Stimulated activated CD8-positive, alpha-beta memory T cell treated with anti-CD3 and anti-CD28 coated beads, Interleukin-7, amount 100 ng/mL, for 4 hours (primary cell): ENCODE data around the gene FGF19.

Experiments
- DNase-seq, 2 donors: peaks; one replicate each; pipeline ENCODE4 v3.0.0-alpha.2; 2020; ENCODE audit warnings: low read depth in 2 of 2

Gene FGF19

DNA sequence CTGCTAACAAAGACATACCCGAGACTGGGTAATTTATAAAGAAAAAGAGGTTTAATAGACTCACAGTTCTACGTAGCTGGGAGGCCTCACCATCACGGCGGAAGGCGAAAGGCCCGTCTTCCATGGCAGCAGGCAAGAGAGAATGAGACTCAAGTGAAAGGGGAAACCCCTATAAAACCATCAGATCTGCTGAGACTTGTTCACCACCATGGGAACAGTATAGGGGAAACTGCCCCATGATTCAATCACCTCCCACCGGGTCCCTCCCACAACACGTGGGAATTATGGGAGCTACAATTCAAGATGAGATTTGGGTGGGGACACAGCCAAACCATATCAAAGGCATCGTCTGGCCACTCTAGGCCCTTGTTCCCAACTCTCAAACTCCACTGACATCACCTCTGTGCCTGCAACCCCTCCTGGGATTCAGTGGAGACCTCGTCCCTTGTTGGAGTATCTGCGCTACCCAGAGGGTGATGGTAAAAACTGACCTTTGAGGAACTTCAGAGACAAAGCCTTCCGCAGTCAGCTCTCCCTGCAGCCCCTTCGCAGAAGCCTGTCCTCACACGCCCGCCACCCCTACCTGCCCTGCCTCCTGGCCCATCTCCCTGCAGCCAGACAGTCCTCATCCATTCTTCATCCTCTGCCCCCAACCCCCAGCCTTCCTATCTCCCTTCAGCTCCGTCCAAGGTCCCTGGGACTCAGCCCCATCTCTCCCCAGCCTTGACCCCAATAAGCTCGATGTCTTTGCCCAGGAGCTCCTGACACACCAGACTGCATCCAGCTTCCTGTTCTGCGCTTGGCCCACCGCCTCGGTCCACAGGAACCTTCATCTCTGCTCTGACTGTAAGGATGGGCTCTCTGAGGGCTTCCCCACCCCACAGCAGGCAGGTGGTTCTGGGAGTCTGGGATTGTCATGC lies 47.0 kb downstream of the FGF19 start:
- DNase-seq, result no peak

DNA sequence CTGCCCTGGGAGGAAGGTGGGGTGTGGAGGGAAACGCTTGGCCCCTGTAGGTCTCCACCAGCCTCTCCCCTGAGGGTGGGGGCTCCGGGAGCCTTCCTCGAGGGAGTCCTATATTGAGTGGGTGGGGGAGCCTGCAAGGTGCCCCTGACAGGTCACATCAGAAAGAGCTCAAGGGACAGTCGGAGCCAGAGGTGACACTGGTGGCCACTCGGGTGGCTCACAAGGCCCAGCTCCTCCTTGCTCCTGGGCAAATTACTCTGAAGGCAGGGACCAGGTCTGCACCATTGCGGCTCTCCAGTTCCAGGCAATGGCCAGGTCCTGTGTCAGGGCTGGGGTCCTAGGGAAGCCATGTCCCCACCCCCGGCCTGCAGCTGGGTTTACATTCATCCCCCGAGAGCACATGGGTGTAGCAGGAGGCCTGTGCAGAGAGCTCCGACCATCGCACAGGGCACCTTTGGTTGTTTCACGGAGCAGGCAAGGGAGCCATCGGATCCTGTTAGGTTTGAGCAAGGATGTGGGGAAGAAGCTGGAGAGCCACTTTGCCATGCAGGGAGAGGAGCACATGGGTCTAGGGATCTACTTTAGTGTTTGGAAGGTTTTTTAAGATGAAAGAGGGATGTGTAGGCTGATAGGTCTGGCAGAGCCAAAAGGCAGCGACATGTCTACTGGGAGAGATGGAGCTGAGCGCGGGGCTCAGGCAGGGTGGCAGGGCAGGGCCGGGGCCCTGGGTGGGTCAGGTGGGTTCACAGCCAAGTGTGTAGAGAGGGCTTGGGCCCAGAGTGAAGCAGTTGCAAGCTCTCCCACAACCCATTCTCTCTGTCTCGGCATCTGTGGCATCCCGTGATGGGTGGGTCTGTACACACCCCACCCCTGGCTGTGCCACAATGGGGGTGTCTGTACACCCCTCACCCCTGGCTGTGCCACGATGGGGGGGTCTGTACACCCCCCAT lies 48.1 kb downstream of the FGF19 start:
- no peak for DNase-seq

DNA sequence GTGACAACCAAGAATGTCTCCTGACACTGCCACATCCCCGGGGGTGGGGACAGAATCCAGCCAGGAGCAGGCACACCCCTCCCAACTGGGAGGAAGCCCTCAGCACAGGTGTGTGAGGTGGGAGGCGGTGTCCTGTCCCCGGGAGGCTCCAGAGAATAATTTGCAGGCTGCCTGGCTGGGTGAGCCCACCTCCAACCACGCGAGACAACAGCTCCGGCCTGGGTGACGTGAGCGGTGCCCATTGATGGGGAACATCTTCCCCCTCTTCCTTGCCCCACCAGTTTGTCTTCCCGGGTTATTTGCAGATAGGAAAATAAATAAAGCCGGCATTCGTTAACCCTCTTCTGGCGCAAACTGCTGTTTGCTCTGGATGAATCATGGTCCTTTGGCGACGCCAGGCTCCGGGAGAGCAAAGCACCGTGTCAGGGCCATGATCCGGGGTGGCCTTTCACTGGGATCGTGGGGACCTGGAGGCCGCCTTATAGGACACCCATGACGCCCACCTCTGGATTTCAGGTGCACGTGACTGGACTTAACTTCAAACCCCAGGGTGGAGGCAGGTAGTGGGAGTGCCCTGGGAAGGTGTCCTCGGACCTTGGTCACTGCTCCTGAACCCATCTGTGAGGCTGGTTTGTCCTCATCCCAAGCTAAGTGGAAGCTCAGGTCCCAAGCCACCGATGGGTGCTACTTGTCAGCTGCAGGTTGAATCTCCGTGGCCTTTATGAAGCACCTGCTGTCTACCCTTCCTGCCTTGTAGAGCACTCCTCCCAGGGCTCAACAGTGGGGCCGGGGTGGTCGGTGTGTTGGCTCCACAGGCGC lies 49.0 kb downstream of the FGF19 start:
- no peak for DNase-seq

DNA sequence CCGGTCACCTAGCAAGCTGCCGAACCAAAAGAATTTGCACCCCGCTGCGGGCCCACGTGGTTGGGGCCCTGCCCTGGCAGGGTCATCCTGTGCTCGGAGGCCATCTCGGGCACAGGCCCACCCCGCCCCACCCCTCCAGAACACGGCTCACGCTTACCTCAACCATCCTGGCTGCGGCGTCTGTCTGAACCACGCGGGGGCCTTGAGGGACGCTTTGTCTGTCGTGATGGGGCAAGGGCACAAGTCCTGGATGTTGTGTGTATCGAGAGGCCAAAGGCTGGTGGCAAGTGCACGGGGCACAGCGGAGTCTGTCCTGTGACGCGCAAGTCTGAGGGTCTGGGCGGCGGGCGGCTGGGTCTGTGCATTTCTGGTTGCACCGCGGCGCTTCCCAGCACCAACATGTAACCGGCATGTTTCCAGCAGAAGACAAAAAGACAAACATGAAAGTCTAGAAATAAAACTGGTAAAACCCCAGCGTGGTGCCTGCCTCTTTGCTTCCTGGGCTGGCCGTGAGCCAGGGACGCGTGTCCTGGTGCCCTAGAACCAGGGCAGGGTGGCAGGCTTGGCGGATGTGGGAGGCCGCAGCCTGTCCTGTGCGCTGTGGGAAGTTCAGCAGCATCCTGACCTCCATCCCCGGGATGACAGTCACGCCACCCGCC lies 49.7 kb downstream of the FGF19 start:
- DNase-seq, result no peak

DNA sequence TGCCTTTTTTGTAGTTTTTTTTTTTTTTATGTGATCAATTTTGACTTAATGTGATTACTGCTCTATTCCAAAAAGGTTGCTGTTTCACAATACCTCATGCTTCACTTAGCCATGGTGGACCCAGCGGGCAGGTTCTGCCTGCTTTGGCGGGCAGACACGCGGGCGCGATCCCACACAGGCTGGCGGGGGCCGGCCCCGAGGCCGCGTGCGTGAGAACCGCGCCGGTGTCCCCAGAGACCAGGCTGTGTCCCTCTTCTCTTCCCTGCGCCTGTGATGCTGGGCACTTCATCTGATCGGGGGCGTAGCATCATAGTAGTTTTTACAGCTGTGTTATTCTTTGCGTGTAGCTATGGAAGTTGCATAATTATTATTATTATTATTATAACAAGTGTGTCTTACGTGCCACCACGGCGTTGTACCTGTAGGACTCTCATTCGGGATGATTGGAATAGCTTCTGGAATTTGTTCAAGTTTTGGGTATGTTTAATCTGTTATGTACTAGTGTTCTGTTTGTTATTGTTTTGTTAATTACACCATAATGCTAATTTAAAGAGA lies 50.3 kb downstream of the FGF19 start:
- DNase-seq, result no peak

DNA sequence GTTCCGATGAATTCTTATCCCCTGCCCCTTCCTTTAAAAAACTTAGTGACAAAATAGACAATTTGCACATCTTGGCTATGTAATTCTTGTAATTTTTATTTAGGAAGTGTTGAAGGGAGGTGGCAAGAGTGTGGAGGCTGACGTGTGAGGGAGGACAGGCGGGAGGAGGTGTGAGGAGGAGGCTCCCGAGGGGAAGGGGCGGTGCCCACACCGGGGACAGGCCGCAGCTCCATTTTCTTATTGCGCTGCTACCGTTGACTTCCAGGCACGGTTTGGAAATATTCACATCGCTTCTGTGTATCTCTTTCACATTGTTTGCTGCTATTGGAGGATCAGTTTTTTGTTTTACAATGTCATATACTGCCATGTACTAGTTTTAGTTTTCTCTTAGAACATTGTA lies 50.8 kb downstream of the FGF19 start:
- no peak for DNase-seq

DNA sequence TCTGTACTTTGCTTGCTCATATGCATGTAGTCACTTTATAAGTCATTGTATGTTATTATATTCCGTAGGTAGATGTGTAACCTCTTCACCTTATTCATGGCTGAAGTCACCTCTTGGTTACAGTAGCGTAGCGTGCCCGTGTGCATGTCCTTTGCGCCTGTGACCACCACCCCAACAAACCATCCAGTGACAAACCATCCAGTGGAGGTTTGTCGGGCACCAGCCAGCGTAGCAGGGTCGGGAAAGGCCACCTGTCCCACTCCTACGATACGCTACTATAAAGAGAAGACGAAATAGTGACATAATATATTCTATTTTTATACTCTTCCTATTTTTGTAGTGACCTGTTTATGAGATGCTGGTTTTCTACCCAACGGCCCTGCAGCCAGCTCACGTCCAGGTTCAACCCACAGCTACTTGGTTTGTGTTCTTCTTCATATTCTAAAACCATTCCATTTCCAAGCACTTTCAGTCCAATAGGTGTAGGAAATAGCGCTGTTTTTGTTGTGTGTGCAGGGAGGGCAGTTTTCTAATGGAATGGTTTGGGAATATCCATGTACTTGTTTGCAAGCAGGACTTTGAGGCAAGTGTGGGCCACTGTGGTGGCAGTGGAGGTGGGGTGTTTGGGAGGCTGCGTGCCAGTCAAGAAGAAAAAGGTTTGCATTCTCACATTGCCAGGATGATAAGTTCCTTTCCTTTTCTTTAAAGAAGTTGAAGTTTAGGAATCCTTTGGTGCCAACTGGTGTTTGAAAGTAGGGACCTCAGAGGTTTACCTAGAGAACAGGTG lies 51.8 kb downstream of the FGF19 start:
- no peak for DNase-seq

DNA sequence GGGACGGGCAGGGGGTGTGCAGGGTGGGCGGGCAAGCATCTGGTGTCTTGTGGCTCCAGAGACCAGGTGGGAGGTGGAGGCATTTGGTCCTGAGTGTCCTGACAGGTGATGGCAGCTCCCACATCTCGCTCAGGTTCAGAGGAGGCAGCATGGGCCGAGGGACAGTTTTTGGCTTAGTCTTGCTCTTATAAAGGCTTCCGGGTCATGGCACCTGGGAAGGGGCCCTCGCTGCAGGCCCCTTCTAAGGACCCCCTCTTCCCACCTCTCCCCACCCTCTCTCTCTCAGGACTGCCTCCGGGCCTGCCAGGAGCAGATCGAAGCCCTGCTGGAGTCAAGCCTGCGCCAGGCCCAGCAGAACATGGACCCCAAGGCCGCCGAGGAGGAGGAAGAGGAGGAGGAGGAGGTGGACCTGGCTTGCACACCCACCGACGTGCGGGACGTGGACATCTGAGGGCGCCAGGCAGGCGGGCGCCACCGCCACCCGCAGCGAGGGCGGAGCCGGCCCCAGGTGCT lies 52.9 kb downstream of the FGF19 start:
- DNase-seq, result no peak

DNA sequence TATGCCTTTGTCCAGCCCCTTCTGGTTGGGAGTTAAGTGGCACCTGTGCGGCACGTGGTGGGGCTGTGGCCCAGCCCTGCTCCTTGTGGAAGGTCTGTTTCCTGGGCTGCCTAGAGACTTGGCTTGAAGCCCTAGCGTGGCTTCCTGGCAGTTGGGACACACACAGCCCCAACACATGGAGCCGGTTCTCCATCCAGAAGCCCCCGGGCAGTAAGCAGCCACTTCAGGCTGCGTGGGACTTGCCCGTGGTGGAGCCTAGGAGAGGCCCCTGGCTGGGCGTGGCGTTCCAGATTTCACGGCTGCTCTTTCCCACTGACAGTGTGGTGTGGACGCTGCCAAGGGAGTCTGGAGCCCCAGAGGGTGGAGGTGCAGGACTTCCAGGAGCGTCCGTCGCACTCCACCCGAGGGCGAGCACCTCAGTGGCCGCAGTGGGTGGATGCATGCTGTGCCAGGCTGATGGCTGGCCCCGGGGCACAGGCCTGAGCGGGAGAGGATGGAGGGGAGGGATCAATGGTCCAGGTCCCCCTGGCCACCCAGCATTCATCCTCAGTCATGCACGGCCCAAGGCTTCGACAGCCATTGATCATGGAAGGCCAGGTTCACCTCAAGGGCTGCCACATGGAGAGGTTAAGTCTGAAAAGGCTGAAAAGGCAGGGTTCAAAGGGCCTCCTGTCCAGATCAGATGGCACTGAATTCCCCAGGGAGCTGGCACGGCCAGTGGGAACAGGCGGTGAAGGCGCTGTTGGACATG lies 53.6 kb downstream of the FGF19 start:
- no peak for DNase-seq

DNA sequence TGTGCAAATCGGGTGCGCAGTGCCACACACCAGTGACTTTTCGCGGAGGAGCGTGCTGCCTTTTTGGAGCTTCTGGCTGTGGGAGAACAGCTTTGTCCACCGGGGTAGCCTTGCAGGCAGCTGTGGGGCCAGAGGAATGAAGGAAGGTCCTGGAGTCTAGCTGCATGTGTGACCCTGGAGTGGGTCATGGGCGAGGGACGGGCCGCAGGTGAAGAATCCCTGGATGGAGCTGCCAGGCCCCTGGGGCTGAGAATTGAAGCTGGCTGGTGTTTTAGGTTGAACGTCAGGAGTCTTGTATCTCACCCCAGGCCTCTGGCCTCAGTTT lies 54.3 kb downstream of the FGF19 start:
- no peak for DNase-seq

DNA sequence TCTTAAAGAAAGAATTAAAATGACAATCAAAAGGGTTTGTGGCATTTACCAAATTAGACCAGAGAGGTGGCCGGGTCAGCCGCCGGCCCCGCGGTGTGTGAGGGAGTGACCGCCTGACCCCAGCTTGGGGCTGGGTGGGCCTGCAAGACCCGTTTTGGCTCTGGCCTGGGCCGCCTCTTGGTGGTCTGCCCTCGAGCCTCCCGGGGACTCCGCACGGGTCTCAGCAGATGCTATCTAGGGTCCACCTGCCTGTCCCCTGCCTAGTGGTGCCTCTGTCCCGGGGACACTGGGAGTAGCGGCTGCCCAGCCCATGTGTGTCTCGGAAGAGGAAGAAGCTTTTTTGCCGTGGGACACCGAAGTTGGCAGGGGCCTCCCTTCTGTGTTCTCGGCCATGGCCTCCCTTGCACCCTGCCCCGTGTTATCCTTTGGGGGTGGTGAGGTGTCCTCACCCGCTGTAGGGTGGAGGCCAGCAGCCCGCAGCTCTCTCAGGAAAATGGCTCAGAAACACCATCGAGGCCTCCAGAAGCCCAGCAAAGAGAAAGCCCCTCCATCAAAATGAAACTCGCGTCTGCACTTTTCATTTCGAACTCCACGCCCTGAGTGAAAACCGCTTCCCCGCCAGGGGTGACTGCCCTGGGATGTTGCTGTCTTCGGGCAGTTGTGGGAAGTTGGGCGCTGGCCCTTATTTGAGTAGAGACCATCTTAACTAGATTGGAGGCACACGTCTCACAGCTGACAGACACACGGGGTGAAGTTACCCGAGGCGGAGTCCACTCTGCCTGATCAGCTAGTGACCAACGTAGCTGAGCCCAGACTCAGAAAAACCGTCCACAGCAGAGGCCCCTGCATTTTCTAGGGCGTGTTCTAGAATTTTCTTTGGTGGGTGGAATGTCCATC lies 54.9 kb downstream of the FGF19 start:
- no peak for DNase-seq
